ENCODE measurements around the gene TRIM60. TPM values are rescaled to one million over a fixed set of nuclear protein-coding genes. Genes with fewer than 3 reads are reported as not detected.
"Not testable (repeated sequence)": the region's sequence is repeated elsewhere in the genome, so short reads cannot be mapped to it uniquely, and the experiment has no call there.

The TRIM60 gene
- total RNA-seq, 2 experiments from 2014 or later = not detected

DNA sequence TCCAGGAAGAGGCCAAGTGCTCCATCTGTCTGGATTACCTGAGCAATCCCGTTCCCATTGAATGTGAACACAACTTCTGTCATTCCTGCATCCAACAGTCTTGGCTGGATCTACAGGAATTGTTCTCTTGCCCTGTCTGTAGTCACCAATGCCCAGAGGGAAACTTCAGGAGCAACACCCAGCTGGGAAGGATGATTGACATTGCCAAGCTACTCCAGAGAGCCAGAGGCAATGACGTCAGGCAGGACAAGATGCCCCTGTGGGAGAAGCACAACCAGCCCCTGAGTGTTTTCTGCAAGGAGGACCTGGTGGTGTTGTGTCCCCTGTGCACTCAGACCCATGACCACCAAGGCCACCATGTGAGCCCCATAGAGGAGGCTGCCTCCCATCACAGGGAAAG is 21.3 kb upstream of the TRIM60 start:
- Mint-ChIP-seq H3K4me1 (ENCODE audit: low read depth) (peaks cover 6% of the 10 kb centered on the region), H3K27ac (no peak overlapping the region), H3K27me3 (ENCODE audit: low read depth) (peaks cover 7% of the 10 kb centered on the region), H3K9me3 (no peaks in the 10 kb centered on the region), H3K36me3 (ENCODE audit: low read depth) (no peaks in the 10 kb centered on the region), H3K4me3 (no peak overlapping the region)
- CTCF ChIA-PET = no interaction called here
- DNase-seq = no peak
- intact Hi-C loops (cut with micrococcal nuclease) = no loop called here

DNA sequence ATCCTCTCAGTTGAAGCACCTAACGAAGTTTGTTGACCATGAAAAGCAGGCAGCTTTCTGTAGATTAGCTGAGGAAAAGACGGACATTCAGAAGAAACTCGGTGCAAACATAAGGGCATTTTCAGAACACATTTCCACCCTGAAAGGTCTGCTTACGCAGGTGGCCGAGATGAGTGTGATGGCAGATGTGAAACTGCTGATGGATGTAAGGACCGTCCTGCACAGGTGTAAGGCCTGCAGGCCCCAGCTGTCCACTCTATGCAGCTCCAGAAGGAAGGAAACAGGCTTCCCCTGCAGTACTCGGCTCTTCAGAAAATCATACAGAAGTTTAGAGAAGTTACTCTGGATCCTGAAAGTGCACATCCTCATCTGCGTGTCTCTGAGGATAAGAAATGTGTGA is 20.8 kb upstream of the TRIM60 start:
- H3K4me1 Mint-ChIP-seq (ENCODE audit: low read depth) = peaks cover 6% of the 10 kb centered on the region
- H3K4me3 Mint-ChIP-seq = no peak overlapping the region
- intact Hi-C loops (cut with micrococcal nuclease) = no loop called here
- CTCF ChIA-PET = no interaction called here
- no peaks in the 10 kb centered on the region for H3K9me3 Mint-ChIP-seq
- H3K27me3 Mint-ChIP-seq (ENCODE audit: low read depth) = peaks cover 7% of the 10 kb centered on the region
- no peak overlapping the region for H3K27ac Mint-ChIP-seq
- H3K36me3 Mint-ChIP-seq (ENCODE audit: low read depth) = no peaks in the 10 kb centered on the region
- no peak for DNase-seq

DNA sequence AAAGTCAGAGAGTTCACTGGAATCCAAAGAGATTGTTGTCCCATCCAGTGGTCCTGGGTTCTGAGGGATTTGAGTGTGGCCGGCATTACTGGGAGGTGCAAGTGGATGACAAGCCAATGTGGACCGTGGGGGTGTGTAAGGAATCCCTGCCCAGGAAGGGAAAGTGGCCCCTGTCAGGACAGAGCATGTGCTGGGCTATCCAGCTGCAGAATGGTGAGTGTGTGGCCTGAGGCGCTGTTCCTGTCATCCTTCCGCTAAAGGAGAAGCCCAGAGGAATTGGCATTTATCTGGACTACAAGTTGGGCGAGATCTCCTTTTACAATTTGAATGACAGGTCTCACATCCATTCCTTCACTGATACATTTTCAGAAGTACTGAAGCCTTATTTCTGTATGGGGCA is 20.4 kb upstream of the TRIM60 start:
- Mint-ChIP-seq H3K27me3 (ENCODE audit: low read depth) (peaks cover 7% of the 10 kb centered on the region), H3K4me3 (no peak overlapping the region), H3K36me3 (ENCODE audit: low read depth) (no peaks in the 10 kb centered on the region), H3K9me3 (no peaks in the 10 kb centered on the region), H3K27ac (no peak overlapping the region), H3K4me1 (ENCODE audit: low read depth) (peaks cover 6% of the 10 kb centered on the region)
- CTCF ChIA-PET = no interaction called here
- DNase-seq = no peak
- intact Hi-C loops (cut with micrococcal nuclease) = no loop called here

DNA sequence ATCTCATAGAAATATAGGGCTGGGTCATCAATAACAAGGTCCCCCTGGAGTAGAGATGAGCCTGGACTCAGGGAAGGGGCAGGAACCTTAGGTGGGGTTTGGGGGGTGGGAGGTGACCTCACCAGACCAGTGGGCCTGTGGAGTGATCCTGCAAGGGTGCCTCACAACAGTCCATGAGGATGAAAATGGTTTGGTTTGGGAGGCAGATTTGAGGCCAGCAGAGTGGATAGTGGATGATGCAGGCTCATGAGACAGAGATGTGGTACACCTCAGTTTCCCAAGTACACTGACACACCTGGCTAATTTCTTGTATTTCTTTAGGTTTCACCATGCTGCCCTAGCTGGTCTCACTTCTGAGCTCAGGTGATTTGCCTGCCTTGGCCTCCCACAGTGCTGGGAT is 18.1 kb upstream of the TRIM60 start:
- Mint-ChIP-seq H3K36me3 (ENCODE audit: low read depth) (no peaks in the 10 kb centered on the region), H3K4me1 (ENCODE audit: low read depth) (peaks cover 6% of the 10 kb centered on the region), H3K27ac (no peak overlapping the region), H3K27me3 (ENCODE audit: low read depth) (peaks cover 5% of the 10 kb centered on the region), H3K4me3 (no peak overlapping the region), H3K9me3 (no peaks in the 10 kb centered on the region)
- intact Hi-C loops (cut with micrococcal nuclease) = no loop called here
- CTCF ChIA-PET = no interaction called here
- no peak for DNase-seq

DNA sequence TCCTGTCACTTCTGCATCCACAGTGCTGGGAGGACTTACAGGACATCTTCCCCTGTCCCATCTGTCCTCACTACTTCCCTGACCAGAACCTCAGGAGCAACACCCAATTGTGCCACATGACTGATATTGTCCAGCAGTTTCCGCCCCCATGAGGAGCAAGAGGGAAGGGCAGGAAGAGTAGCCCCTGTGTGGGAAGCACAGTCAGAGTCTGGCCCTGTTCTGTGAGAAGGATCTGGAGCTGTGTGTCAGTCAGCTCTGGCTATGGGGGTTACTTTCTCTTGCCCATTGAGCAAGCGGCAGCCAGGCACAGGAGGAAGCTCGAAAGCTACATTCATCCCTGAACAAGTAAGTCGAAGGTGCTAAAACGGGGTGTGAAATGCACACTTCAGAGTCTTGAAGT is 14.8 kb upstream of the TRIM60 start:
- CTCF ChIA-PET = no interaction called here
- no peaks in the 10 kb centered on the region for H3K36me3 Mint-ChIP-seq (ENCODE audit: low read depth)
- H3K9me3 Mint-ChIP-seq = no peaks in the 10 kb centered on the region
- DNase-seq = peak; percentile 8
- H3K4me1 Mint-ChIP-seq (ENCODE audit: low read depth) = no peaks in the 10 kb centered on the region
- H3K4me3 Mint-ChIP-seq = no peak overlapping the region
- H3K27ac Mint-ChIP-seq = no peak overlapping the region
- H3K27me3 Mint-ChIP-seq (ENCODE audit: low read depth) = peaks cover 3% of the 10 kb centered on the region
- intact Hi-C loops (cut with micrococcal nuclease) = no loop called here

DNA sequence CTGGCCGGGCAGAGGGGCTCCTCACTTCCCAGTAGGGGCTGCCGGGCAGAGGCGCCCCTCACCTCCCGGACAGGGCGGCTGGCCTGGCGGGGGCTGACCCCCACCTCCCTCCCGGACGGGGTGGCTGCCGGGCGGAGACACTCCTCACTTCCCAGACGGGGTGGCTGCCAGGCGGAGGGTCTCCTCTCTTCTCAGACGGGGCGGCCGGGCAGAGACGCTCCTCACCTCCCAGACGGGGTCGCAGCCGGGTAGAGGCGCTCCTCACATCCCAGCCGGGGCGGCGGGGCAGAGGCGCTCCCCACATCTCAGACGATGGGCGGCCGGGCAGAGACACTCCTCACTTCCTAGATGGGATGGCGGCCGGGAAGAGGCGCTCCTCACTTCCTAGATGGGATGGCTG is 11.8 kb upstream of the TRIM60 start:
- H3K4me1 Mint-ChIP-seq (ENCODE audit: low read depth); DNase-seq; H3K4me3 Mint-ChIP-seq; intact Hi-C loops (cut with micrococcal nuclease); H3K27ac Mint-ChIP-seq; CTCF ChIA-PET; H3K9me3 Mint-ChIP-seq; H3K27me3 Mint-ChIP-seq (ENCODE audit: low read depth); H3K36me3 Mint-ChIP-seq (ENCODE audit: low read depth): not testable (repeated sequence)

DNA sequence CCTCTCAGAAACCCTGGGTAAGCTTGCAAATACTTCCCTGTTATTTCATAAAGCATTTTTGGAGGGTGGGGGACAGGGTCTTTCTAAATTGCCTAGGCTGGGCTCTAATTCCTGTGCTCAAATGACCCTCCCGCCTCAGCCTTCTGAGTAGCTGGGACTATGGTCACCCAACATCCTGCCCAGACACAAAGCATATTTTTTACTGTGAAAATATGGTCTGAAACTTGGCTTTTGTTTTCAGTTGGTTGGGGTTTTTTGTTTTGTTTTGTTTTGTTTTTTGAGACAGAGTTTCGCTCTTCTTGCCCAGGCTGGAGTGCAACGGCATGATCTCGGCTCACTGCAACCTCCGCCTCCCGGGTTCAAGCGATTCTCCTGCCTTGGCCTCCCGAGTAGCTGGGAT is 6.0 kb upstream of the TRIM60 start:
- H3K36me3 Mint-ChIP-seq (ENCODE audit: low read depth); CTCF ChIA-PET; H3K27ac Mint-ChIP-seq; H3K4me1 Mint-ChIP-seq (ENCODE audit: low read depth); H3K27me3 Mint-ChIP-seq (ENCODE audit: low read depth); DNase-seq; intact Hi-C loops (cut with micrococcal nuclease); H3K4me3 Mint-ChIP-seq; H3K9me3 Mint-ChIP-seq: not testable (repeated sequence)

DNA sequence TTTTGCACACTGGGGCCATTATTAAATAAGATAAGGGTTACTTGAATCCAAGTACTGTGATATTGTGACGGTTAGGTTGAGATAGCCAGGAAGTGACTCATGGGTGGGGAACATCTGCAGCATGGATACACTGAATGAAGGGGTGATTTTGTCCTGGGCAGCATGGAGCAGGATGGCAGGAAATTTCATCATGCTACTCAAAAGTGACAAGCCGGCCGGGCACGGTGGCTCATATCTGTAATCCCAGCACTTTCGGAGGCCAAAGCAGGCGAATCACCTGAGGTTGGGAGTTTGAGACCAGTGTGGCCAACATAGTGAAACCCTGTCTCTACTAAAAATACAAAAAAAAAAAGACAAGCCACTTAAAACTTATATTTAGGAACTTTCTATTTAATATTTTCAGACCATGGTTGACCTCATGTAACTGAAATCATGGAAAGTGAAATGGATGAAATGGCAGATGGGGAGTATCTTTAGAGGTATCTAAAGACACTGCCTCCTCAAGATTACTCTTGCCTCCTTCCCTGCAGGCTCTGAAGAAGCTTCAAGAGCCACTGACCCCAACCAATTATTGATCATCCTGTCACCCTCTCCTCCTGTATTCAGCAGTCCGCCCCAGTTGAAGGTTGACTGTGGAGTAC is 3.9 kb upstream of the TRIM60 start:
- Mint-ChIP-seq H3K9me3 (no peaks in the 10 kb centered on the region), H3K36me3 (ENCODE audit: low read depth) (no peaks in the 10 kb centered on the region), H3K4me3 (no peak overlapping the region), H3K27ac (no peak overlapping the region), H3K27me3 (ENCODE audit: low read depth) (peaks cover 2% of the 10 kb centered on the region), H3K4me1 (ENCODE audit: low read depth) (no peaks in the 10 kb centered on the region)
- intact Hi-C loops (cut with micrococcal nuclease) = no loop called here
- CTCF ChIA-PET = no interaction called here
- no peak for DNase-seq

DNA sequence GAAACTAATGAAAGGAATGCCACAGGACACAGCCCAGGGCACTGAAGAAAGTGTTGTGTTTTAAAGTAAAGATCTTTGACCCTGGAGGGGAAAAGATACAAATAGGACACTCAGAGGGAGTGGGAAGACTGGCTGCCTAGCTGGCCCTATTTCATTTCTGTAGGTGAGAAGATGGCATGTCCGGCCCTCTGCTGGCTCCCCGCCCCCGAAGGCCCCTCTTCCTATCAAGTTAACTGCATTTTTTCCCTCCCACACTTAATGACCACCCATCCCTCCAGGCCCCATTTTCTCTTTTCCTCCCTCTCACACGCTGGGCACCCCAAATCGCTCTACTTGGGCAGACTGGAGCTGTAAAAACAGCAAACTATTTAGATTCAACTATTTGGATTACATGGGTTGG is 16.4 kb downstream of the TRIM60 start:
- Mint-ChIP-seq H3K4me1 (ENCODE audit: low read depth) (no peaks in the 10 kb centered on the region), H3K9me3 (no peaks in the 10 kb centered on the region), H3K4me3 (no peak overlapping the region), H3K27me3 (ENCODE audit: low read depth) (no peaks in the 10 kb centered on the region), H3K27ac (no peak overlapping the region), H3K36me3 (ENCODE audit: low read depth) (no peaks in the 10 kb centered on the region)
- intact Hi-C loops (cut with micrococcal nuclease) = no loop called here
- CTCF ChIA-PET = no interaction called here
- DNase-seq = no peak

DNA sequence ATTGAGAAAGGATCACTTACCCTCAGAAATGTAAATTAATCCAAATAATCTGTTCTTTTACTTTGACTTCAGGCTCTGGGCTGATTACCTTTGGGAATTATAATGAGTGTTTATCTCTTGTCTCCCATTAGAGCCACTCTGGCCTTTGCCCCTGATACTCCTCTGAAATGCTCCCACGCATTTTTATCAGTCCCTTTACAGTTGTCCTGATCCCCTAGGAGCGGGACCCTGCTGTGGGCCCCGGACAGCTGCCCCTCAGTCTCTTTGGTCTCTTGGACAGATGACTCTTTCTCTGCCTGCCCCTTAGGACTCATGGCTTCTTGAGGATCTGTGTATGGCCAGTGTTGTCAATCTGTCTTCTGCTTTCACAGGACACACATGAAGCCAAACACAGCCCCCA is 20.8 kb downstream of the TRIM60 start:
- no peaks in the 10 kb centered on the region for H3K4me1 Mint-ChIP-seq (ENCODE audit: low read depth)
- intact Hi-C loops (cut with micrococcal nuclease) = no loop called here
- no peak for DNase-seq
- CTCF ChIA-PET = interaction anchor here (0.6 kb wide), 1 partner anchor 221 kb away, joined by 3 read pairs; no protein-coding TSS in a partner anchor
- H3K4me3 Mint-ChIP-seq = no peak overlapping the region
- no peaks in the 10 kb centered on the region for H3K27me3 Mint-ChIP-seq (ENCODE audit: low read depth)
- H3K27ac Mint-ChIP-seq = no peak overlapping the region
- no peaks in the 10 kb centered on the region for H3K36me3 Mint-ChIP-seq (ENCODE audit: low read depth)
- H3K9me3 Mint-ChIP-seq = no peaks in the 10 kb centered on the region

DNA sequence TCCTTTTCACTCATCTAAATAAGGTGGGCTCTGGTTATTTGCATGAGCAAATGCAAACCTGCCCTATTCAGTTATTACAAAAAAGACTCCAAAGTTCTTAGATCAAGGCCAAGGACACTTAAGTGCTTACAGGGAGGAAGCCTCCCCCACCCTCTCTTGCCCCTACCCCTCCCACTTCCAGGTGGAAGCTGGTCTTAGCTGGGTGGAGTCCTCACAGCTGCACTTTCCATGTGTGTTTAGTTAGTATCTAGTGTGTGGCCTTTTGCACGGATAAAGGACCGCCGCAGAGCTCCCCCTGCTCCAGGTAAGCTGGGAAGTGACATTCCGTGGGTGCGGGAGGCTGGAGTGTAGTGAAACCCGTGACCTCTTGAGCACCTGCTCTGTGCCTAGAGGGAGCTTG is 21.8 kb downstream of the TRIM60 start, which contains the start of gene TRIM75:
Gene TRIM75 (plus strand): TSS at position 222 of the 400 bp plus-strand sequence. CDS start 5,282 bp downstream, outside the sequence.
- no peaks in the 10 kb centered on the region for H3K27me3 Mint-ChIP-seq (ENCODE audit: low read depth)
- intact Hi-C loops (cut with micrococcal nuclease) = no loop called here
- CTCF ChIA-PET = no interaction called here
- no peak for DNase-seq
- no peaks in the 10 kb centered on the region for H3K4me1 Mint-ChIP-seq (ENCODE audit: low read depth)
- H3K36me3 Mint-ChIP-seq (ENCODE audit: low read depth) = no peaks in the 10 kb centered on the region
- no peaks in the 10 kb centered on the region for H3K9me3 Mint-ChIP-seq
- no peak within 1 kb of the TSS for H3K27ac Mint-ChIP-seq
- no peak within 1 kb of the TSS for H3K4me3 Mint-ChIP-seq

DNA sequence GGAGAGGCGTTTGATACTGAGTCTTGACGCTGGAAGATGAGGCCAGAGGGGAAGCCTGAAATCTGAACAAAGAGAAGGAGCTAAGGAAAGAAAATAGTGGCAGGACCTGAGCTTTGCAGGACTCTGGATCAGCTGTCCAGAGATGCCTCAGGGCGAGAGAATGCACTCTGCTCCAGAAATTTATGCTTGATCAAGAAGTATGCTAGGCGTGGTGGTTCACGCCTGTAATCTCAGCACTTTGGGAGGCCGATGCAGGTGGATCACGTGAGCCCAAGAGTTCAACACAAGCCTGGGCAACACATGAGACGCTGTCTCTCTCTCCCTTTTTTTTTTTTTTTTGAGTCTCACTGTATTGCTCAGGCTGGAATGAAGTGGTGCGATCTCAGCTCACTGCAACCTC is 23.8 kb downstream of the TRIM60 start:
- Mint-ChIP-seq H3K27ac (no peak overlapping the region), H3K4me3 (no peak overlapping the region), H3K36me3 (ENCODE audit: low read depth) (no peaks in the 10 kb centered on the region), H3K27me3 (ENCODE audit: low read depth) (no peaks in the 10 kb centered on the region), H3K9me3 (no peaks in the 10 kb centered on the region), H3K4me1 (ENCODE audit: low read depth) (no peaks in the 10 kb centered on the region)
- no peak for DNase-seq
- CTCF ChIA-PET = no interaction called here
- intact Hi-C loops (cut with micrococcal nuclease) = no loop called here

DNA sequence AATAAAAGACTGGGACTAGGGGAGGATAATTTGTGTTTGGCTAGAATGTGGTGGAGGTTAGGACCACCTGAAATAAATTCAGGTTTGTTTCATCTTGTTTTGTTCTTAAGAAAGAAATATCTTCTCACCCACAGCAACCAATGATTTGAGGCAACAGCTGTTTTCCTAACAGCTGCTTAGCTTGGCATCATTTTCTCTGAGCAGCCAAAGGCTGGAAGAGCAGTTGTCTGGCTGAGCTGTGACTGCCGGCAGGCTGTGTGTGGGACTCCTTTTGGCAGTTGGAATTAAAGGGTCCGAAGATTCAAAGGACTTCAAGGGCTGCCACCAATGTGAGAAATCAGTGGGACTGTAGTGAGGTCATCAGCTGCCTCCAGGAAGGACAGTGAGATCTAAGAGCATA is 26.9 kb downstream of the TRIM60 start:
- no peak for DNase-seq
- Mint-ChIP-seq H3K27ac (no peak overlapping the region), H3K9me3 (no peaks in the 10 kb centered on the region), H3K27me3 (ENCODE audit: low read depth) (no peaks in the 10 kb centered on the region), H3K4me1 (ENCODE audit: low read depth) (no peaks in the 10 kb centered on the region), H3K4me3 (no peak overlapping the region), H3K36me3 (ENCODE audit: low read depth) (no peaks in the 10 kb centered on the region)
- intact Hi-C loops (cut with micrococcal nuclease) = no loop called here
- CTCF ChIA-PET = interaction anchor here (0.6 kb wide), 1 partner anchor 1467 kb away, joined by 4 read pairs; no protein-coding TSS in a partner anchor

Measured in activated naive CD4-positive, alpha-beta T cell treated with anti-CD3 and anti-CD28 coated beads for 36 hours (primary cell).